GM12801 (cell line): ENCODE measurements around the gene OXA1L.

ENCODE experiments used
- TF ChIP-seq, protein P1 (sequence below): IDR thresholded peaks from one replicate; pipeline ENCODE4 v1.5.1; 2011; ENCODE audit warnings: control low read depth; ENCODE audit not compliant: insufficient read length; ENCODE audit errors: extremely low read depth

OXA1L gene

DNA sequence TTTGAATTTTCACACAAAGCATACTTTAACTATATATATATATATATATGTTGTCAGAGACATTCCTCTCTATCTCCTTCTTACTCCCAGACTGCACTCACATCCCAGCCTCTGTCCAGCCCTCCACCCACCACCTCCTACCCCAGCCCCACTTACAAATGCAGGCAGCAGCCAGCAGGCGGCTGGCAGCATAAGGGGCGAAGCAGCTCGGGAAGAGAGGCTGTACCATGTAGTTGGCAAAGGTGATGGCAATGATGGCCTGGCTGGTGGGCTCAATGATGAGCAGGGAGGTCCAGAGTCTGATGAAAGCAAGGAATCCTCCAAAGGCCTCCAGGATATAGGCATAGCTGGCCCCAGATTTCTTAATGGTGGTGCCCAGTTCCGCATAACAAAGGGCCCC is 46.3 kb downstream of the OXA1L start:
- TF ChIP-seq, protein P1, sequence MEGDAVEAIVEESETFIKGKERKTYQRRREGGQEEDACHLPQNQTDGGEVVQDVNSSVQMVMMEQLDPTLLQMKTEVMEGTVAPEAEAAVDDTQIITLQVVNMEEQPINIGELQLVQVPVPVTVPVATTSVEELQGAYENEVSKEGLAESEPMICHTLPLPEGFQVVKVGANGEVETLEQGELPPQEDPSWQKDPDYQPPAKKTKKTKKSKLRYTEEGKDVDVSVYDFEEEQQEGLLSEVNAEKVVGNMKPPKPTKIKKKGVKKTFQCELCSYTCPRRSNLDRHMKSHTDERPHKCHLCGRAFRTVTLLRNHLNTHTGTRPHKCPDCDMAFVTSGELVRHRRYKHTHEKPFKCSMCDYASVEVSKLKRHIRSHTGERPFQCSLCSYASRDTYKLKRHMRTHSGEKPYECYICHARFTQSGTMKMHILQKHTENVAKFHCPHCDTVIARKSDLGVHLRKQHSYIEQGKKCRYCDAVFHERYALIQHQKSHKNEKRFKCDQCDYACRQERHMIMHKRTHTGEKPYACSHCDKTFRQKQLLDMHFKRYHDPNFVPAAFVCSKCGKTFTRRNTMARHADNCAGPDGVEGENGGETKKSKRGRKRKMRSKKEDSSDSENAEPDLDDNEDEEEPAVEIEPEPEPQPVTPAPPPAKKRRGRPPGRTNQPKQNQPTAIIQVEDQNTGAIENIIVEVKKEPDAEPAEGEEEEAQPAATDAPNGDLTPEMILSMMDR: no peak

DNA sequence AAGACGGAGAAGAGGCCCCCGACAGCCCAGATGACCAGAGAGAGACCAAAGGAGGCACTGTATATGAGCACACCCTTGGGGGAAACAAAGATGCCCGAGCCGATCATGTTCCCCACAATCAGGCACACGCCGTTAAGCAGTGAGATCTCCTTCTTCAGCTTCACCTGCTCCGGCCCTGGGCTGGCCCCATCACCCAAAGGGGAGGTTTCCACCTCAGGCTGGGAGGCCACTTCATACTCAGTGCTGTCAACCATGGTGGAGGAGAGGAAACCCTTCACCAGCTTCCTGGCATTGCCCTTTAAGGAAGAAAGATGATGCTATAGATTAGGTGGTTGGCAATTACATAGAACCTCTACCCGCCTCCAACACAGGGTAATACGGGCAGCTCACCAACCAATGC is 46.7 kb downstream of the OXA1L start:
- TF ChIP-seq, protein P1: no peak

DNA sequence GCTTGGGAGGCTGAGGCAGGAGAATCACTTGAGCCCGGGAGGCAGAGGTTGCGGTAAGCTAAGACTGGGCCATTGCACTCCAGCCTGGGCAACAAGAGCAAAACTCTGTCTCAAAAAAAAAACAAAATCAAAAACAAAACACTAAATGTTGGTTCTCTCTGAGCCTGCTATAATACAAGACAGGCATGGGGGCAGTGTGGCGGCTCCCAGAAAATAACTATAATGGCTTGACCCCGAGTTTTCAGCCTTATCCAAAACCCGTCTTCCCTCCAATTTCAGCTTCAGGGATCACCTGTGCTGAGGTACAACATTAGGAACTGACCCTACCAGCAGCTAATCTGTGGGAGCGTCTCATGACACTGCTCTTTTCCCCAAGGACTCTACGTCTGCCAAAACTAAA is 47.9 kb downstream of the OXA1L start:
- TF ChIP-seq, protein P1: no peak

DNA sequence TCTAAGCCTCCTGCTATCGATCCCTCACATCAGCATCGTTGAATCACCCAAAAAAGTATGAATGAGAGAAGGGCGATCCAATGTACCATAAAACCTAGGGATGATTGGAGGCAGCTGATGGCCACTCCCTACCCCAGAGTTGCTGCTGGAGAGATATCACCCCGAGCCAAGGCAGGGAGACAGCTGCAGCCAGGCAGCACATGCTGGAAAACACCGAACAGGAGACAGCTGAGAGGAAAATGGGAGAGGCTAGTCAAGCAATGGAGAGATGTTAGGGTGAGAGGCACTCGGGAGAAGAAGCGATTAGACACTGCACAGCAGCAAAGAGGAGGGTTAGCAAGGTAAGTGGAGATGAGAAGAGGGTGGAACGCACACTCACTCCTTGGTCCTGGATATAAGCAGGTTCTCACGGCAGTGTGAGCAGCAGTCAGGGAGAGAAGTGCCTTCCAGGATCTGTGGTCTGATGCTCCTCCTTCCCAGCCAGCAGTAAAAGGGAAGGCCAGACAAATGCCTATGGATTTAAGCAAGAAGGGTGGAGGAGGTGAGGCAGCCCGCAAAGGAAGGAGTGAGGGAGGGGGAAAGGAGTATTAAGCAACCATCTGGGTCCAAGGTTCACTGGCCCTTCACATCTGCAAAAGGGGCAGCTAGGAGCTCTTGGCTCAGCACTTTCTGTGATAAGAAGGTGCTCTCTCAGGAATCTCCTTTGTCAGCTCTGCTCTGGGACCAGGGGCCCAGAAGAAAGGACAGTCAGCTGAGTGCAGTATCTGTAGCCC is 48.6 kb downstream of the OXA1L start, which contains the start of gene SLC7A7:
TSS of gene SLC7A7 (minus strand) at position 495 of the 773 bp plus-strand sequence. CDS start 2,037 bp downstream, outside the sequence.
- TF ChIP-seq, protein P1: no peak

DNA sequence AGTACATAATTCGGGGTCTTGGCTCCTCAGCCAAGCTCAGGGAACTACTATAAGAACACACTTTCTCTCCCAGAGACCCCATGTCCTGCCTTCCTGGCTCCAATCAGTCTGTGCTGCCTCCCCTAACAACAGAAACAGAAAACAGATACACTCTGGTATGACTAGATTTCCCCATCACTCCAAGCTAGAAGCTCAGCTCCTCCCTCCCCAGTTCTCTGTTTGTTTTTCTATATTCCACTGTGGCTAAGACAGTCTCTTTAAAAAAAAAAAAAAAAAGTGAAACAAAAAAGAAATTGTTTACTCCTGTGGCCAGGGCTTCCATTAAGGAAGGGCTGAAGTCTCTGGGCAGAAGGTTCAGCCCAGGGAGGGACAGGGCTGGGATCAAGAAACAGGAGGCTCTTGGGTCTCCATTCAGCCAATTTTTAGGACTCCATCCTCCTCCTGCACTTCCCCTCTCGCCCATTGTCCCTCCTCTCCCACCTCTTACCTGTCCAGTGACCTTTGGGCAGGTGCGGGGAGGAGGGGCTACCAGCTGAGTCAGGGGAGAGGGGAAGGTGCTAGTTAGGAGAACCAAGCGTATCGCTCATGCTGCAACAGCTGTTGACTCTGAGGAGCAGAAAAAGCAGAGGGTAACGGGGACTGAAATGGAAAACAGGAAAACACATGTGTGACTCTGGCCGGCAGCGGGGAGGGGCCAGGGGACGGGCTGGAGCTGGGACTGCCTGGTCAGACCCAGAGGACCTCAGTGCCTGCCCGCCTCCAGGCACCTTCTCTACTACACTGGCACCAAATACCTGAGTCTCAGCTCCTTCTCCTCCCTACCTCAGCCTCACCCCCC is 52.9 kb downstream of the OXA1L start:
- TF ChIP-seq, protein P1: no peak

DNA sequence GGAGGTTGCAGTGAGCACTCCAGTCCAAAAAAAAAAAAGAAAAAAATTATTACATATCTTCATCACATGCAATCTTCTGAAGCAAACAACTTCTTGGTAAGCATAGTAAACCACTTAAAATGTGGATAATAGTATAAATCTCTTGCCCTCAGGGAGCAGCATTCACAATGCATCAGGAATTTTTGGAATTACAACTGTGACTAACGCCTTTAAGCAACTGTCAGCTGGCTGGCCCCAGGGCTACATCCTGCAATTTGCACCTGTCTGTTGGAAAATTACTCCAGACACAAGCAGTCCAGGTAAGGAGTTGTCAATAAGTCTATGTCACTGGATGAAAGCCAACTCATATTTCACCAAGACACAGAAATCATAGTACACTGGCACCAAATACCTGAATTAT is 54.2 kb downstream of the OXA1L start:
- TF ChIP-seq, protein P1: no peak

DNA sequence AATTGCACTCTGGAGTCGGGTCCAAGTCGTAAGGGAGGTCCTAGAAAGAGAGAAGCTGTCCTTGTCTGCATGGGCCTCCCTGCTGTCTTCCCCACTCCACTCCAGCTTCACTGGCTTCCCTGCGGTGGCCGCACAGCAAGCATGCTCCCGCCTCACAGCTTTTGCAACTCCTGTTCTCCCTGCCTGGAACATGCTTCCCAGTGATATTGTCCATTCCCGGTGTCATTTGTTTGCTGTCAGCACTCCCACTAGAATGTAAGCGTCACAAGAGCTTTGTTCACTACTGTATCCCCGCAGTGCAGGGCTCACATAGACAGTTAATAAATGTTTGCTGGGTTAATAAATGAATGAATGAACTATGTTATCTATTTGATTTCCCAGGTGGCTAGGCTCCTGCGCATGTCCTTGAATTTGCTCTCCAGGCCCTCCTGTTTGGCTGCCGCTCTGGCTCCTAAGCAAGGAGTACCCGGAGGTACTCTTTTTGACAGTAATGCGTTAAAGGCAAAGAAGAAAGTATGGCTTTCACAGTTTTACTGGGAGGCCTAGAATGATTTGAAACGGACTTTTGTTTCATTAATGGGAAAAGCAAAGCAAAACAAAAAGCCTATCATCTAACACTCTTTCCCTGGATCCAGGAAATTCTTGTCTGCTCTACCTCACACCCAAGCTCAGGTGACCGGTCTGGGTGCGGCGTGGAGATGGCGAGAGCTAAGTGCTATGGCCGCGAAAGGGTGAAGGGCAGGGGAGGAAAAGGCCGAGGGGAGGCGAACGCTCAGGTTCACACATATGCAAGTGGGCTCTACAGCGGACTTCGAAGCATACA is 54.9 kb downstream of the OXA1L start:
- TF ChIP-seq, protein P1: no peak
